ENCODE measurements around the gene ADCY4. TPM values are rescaled to one million over a fixed set of nuclear protein-coding genes. Genes with fewer than 3 reads are reported as not detected.

Gene ADCY4
- total and polyA plus RNA-seq, 10 of the 15 experiments (the other 5 are each of a cell fraction or from before 2014, with no cell fraction given) = 0.05 to 0.87 (median 0.21) TPM; not detected in 1

DNA sequence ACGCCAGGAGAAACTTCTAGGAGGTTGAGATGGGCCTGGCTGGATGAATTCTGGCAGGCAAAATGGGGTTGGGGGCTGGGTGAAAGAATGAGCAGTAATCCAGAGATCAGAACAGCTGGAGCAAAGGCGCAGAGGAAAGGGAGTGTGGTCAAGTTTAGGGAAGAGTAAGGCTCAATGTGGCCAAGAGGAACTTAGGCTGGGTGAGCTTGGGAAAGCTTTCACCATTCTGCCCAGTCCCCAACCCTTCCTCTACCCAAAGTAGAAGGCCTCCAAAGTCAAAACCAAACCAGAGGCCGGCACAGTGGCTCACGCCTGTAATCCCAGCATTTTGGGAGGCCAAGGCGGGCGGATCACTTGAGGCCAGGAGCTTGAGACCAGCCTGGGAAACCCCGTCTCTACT, 53.2 kb downstream of the ADCY4 start:
- H3K4me1 ChIP-seq (ENCODE audit: control insufficient read depth, insufficient read depth, low read length) = peaks cover 36% of the 10 kb centered on the region
- intact Hi-C loops (cut with micrococcal nuclease; ENCODE audit: unreplicated experiment) = no loop called here
- ATAC-seq (no peak), DNase-seq (ENCODE audit: low read depth, low spot score) (no peak), FAIRE-seq (no peak)
- H4K20me1 ChIP-seq (ENCODE audit: control insufficient read depth, insufficient read depth) = no peaks in the 10 kb centered on the region
- WGBS (ENCODE audit: insufficient coverage, insufficient replicate concordance, low lambda C conversion rate, missing lambda C conversion rate) = 87% methylated on average over 7 of the region's 7 CpGs
- H3K9ac ChIP-seq (ENCODE audit: control insufficient read depth, insufficient read depth, low read length) = no peak overlapping the region
- BruUV-seq (replicated peaks) = no TSS peak
- H3K9me3 ChIP-seq (replicated peaks; ENCODE audit: control insufficient read depth, insufficient read depth, low read length) = no peaks in the 10 kb centered on the region; the same call in 2 of the 3 replicates
- ChIA-PET RAD21 (ENCODE audit: unreplicated experiment) (interaction anchor here (4.7 to 4.8 kb wide), 2 partner anchors 15 to 39 kb away, joined by 26 to 34 read pairs; partner anchors contain the start of gene TINF2), SMC1A (ENCODE audit: uncharacterized antibody, unreplicated experiment) (interaction anchor here (0.8 to 11.8 kb wide), 2 partner anchors 8 to 16 kb away, joined by 3 to 115 read pairs; partner anchors contain the start of genes DHRS1 and NOP9), CTCF (interaction anchor here (0.6 to 17.1 kb wide), 4 partner anchors 8 to 36 kb away, joined by 3 to 269 read pairs (median 143); partner anchors contain the start of genes DHRS1, NOP9, RABGGTA and TINF2), POLR2A (interaction anchor here (0.5 to 1.8 kb wide), 3 partner anchors 12 to 122 kb away, joined by 3 to 5 read pairs (median 4); no protein-coding TSS in a partner anchor)
- no peak overlapping the region for H3K27ac ChIP-seq (ENCODE audit: control insufficient read depth, insufficient read depth)
- no peaks in the 10 kb centered on the region for H3K36me3 ChIP-seq (ENCODE audit: control insufficient read depth in 2 of 2, insufficient read depth in 2 of 2, low read length in 1 of 2)
- no peak overlapping the region for H3K4me2 ChIP-seq (ENCODE audit: control insufficient read depth, insufficient read depth)
- in situ Hi-C loops (cut with MboI) = no loop called here
- H3K79me2 ChIP-seq (ENCODE audit: control insufficient read depth, insufficient read depth, low read length) = no peaks in the 10 kb centered on the region; the same call in 1 of the 2 replicates
- H3K27me3 ChIP-seq (replicated peaks in 1 of 2; ENCODE audit: control insufficient read depth in 2 of 2, insufficient read depth in 2 of 2, low read length in 1 of 2) = no peaks in the 10 kb centered on the region
- H3K4me3 ChIP-seq = no peak overlapping the region
- H2AFZ ChIP-seq (ENCODE audit: control insufficient read depth, low read depth, low read length) = no peak overlapping the region
- TF ChIP-seq NR2C1 (IDR thresholded peaks at IDR 0.05) = no peak
- TF ChIP-seq, protein P1, sequence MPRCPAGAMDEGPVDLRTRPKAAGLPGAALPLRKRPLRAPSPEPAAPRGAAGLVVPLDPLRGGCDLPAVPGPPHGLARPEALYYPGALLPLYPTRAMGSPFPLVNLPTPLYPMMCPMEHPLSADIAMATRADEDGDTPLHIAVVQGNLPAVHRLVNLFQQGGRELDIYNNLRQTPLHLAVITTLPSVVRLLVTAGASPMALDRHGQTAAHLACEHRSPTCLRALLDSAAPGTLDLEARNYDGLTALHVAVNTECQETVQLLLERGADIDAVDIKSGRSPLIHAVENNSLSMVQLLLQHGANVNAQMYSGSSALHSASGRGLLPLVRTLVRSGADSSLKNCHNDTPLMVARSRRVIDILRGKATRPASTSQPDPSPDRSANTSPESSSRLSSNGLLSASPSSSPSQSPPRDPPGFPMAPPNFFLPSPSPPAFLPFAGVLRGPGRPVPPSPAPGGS (IDR thresholded peaks at IDR 0.05; ENCODE audit: borderline replicate concordance, insufficient read depth, low read depth, low read length, poor library complexity, severe bottlenecking) = no peak
- no peak for TF ChIP-seq NFYA (IDR thresholded peaks at IDR 0.05; ENCODE audit: borderline replicate concordance, low read depth, low read length)
- TF ChIP-seq YY1 (IDR thresholded peaks at IDR 0.05; ENCODE audit: low read depth, low read length) = no peak
- no peak for TF ChIP-seq NFYB (IDR thresholded peaks at IDR 0.05; ENCODE audit: insufficient read depth, low read depth, low read length)
- no peak for TF ChIP-seq KAT2A (conservative IDR thresholded peaks at IDR 0.05; ENCODE audit: control insufficient read depth, low read depth, low read length)
- TF ChIP-seq, protein P2, sequence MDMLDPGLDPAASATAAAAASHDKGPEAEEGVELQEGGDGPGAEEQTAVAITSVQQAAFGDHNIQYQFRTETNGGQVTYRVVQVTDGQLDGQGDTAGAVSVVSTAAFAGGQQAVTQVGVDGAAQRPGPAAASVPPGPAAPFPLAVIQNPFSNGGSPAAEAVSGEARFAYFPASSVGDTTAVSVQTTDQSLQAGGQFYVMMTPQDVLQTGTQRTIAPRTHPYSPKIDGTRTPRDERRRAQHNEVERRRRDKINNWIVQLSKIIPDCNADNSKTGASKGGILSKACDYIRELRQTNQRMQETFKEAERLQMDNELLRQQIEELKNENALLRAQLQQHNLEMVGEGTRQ (IDR thresholded peaks at IDR 0.05; ENCODE audit: borderline replicate concordance, low read depth, low read length) = no peak
- no peak for TF ChIP-seq ZZZ3 (IDR thresholded peaks at IDR 0.05; ENCODE audit: control insufficient read depth, insufficient read length, low read depth)
- no peak for TF ChIP-seq SUPT20H (IDR thresholded peaks at IDR 0.05; ENCODE audit: borderline replicate concordance, control insufficient read depth, low read depth, low read length)
- no peak for TF ChIP-seq NR2F1 (conservative IDR thresholded peaks at IDR 0.05)
- no peak for TF ChIP-seq SP1 (IDR thresholded peaks at IDR 0.05; ENCODE audit: low read depth, low read length)
